Fibroblast of villous mesenchyme (primary cell): ENCODE results near the gene CR2. TPM values are rescaled to one million over a fixed set of nuclear protein-coding genes. Genes with fewer than 3 reads are reported as not detected.

Experiments used
- DNase-seq: peaks from one replicate; pipeline ENCODE4 v3.0.0-alpha.2; 2010; ENCODE audit warnings: low read depth
- H3K4me3 ChIP-seq: 2 replicates; pipeline ENCODE4 v1.5.1; 2011; ENCODE audit warnings: low read depth, mild to moderate bottlenecking, low read length
- CTCF ChIP-seq: IDR thresholded peaks from 2 replicates; pipeline ENCODE4 v1.5.1; 2012; ENCODE audit warnings: low read depth, mild to moderate bottlenecking, low read length; ENCODE audit not compliant: insufficient read depth
- total RNA-seq: library from RNA; depleted of rRNA; stranded (reverse); fragments of >200 nt; gene quantifications from 2 replicates; pipeline ENCODE4 v1.2.3, GENCODE V29; 2012

Gene CR2
- total RNA-seq, 1 donor: not detected

- no peak overlapping the region for H3K4me3 ChIP-seq
- no peak for TF ChIP-seq CTCF
- no peak for DNase-seq
Observed at GRCh38 chr1:207501071-207501470, 46.9 kb downstream of the CR2 start.

- no peak for TF ChIP-seq CTCF
- no peak for DNase-seq
- no peak overlapping the region for H3K4me3 ChIP-seq
Observed at GRCh38 chr1:207502726-207503125, 48.6 kb downstream of the CR2 start.

GRCh38 chr1:207503950-207504349, 49.8 kb downstream of the CR2 start:
- DNase-seq: no peak

GRCh38 chr1:207504438-207504837, 50.3 kb downstream of the CR2 start:
- no peak for DNase-seq
- no peak overlapping the region for H3K4me3 ChIP-seq
- TF ChIP-seq CTCF: no peak

More at GRCh38 chr1:207503950-207504349, 49.8 kb downstream of the CR2 start:
- H3K4me3 ChIP-seq: no peak overlapping the region
- TF ChIP-seq CTCF: no peak

- no peak overlapping the region for H3K4me3 ChIP-seq
- TF ChIP-seq CTCF: no peak
- DNase-seq: no peak
Observed at GRCh38 chr1:207510444-207510843, 56.3 kb downstream of the CR2 start.

- no peak overlapping the region for H3K4me3 ChIP-seq
- DNase-seq: no peak
- TF ChIP-seq CTCF: no peak
Observed at GRCh38 chr1:207514890-207515289, 60.8 kb downstream of the CR2 start.

GRCh38 chr1:207516729-207517128, 62.6 kb downstream of the CR2 start:
- no peak for DNase-seq
- H3K4me3 ChIP-seq: no peak overlapping the region
- no peak for TF ChIP-seq CTCF
